Neural progenitor cell (in vitro differentiated cells): ENCODE data around the gene CLMP. TPM values are rescaled to one million over a fixed set of nuclear protein-coding genes. Genes with fewer than 3 reads are reported as not detected.

Experiments used
- DNase-seq: peaks from one replicate; pipeline ENCODE4 v3.0.0-alpha.2; 2016; ENCODE audit warnings: low spot score
- H2AFZ ChIP-seq: fragments of 200-600 bp; sonication (generic); replicated peaks from 2 replicates; pipeline ENCODE4 v1.6.1; 2016; ENCODE audit warnings: antibody characterized with exemption
- H3F3A ChIP-seq: fragments of 200-600 bp; sonication (generic); 2 replicates; pipeline ENCODE4 v1.6.1; 2016; ENCODE audit warnings: antibody characterized with exemption, low read depth
- H3K27ac ChIP-seq: fragments of 200-600 bp; sonication (generic); 2 replicates; pipeline ENCODE4 v1.5.1; 2016; ENCODE audit warnings: mild to moderate bottlenecking
- H3K27me3 ChIP-seq: fragments of 200-600 bp; sonication (generic); 2 replicates; pipeline ENCODE4 v1.6.1; 2016; ENCODE audit warnings: mild to moderate bottlenecking, moderate library complexity
- H3K36me3 ChIP-seq: fragments of 200-600 bp; sonication (generic); 2 replicates; pipeline ENCODE4 v1.5.1; 2016
- H3K4me1 ChIP-seq: fragments of 200-600 bp; sonication (generic); 2 replicates; pipeline ENCODE4 v1.6.1; 2016; ENCODE audit warnings: mixed run types
- H3K4me2 ChIP-seq: fragments of 200-600 bp; sonication (generic); 2 replicates; pipeline ENCODE4 v1.6.1; 2016
- H3K4me3 ChIP-seq: fragments of 200-600 bp; sonication (generic); 2 replicates; pipeline ENCODE4 v1.5.1; 2016
- H3K79me2 ChIP-seq: fragments of 200-600 bp; sonication (generic); 2 replicates; pipeline ENCODE4 v1.6.1; 2016; ENCODE audit warnings: low read depth
- H3K9ac ChIP-seq: fragments of 200-600 bp; sonication (generic); 2 replicates; pipeline ENCODE4 v1.6.1; 2016
- H3K9me3 ChIP-seq: fragments of 200-600 bp; sonication (generic); 2 replicates; pipeline ENCODE4 v1.5.1; 2016; ENCODE audit warnings: low read depth
- H4K20me1 ChIP-seq: fragments of 200-600 bp; sonication (generic); 2 replicates; pipeline ENCODE4 v1.6.1; 2016; ENCODE audit warnings: low read depth
- H3K27ac Mint-ChIP-seq: 3 replicates; pipeline ENCODE4 v1.8.0; 2021; ENCODE audit warnings: mixed read lengths
- H3K27me3 Mint-ChIP-seq: 2 replicates; pipeline ENCODE4 v1.8.0; 2022; ENCODE audit warnings: low read depth, mild to moderate bottlenecking, inconsistent platforms, moderate library complexity, mixed read lengths; ENCODE audit not compliant: insufficient read depth
- H3K36me3 Mint-ChIP-seq: 3 replicates; pipeline ENCODE4 v1.8.0; 2021; ENCODE audit warnings: mixed read lengths
- H3K4me1 Mint-ChIP-seq: 3 replicates; pipeline ENCODE4 v1.8.0; 2021; ENCODE audit warnings: mixed read lengths
- H3K4me3 Mint-ChIP-seq: 3 replicates; pipeline ENCODE4 v1.8.0; 2021; ENCODE audit warnings: mild to moderate bottlenecking, moderate library complexity, mixed read lengths
- H3K9me3 Mint-ChIP-seq: 3 replicates; pipeline ENCODE4 v1.8.0; 2020; ENCODE audit warnings: mixed read lengths
- EZH2 ChIP-seq: fragments of 200-600 bp; sonication (generic); IDR thresholded peaks from 2 replicates; pipeline ENCODE4 v1.6.1; 2017; ENCODE audit warnings: antibody characterized with exemption, mild to moderate bottlenecking, moderate library complexity
- EZH2phosphoT487 ChIP-seq: fragments of 200-600 bp; sonication (generic); IDR thresholded peaks from 2 replicates; pipeline ENCODE4 v1.6.1; 2017; ENCODE audit warnings: antibody characterized with exemption
- total RNA-seq: library from RNA; depleted of rRNA; stranded (reverse); fragments of >200 nt; gene quantifications from 2 replicates; pipeline ENCODE4 v1.2.3, GENCODE V29; 2015; ENCODE audit warnings: low replicate concordance
- TF ChIP-seq, protein P1 (sequence below): fragments of 200-600 bp; sonication (generic); IDR thresholded peaks from 2 replicates; pipeline ENCODE4 v1.5.1; 2017; ENCODE audit warnings: antibody characterized with exemption, mild to moderate bottlenecking

The CLMP gene
- total RNA-seq, 1 donor from 2014 or later: 10.7 TPM

DNA sequence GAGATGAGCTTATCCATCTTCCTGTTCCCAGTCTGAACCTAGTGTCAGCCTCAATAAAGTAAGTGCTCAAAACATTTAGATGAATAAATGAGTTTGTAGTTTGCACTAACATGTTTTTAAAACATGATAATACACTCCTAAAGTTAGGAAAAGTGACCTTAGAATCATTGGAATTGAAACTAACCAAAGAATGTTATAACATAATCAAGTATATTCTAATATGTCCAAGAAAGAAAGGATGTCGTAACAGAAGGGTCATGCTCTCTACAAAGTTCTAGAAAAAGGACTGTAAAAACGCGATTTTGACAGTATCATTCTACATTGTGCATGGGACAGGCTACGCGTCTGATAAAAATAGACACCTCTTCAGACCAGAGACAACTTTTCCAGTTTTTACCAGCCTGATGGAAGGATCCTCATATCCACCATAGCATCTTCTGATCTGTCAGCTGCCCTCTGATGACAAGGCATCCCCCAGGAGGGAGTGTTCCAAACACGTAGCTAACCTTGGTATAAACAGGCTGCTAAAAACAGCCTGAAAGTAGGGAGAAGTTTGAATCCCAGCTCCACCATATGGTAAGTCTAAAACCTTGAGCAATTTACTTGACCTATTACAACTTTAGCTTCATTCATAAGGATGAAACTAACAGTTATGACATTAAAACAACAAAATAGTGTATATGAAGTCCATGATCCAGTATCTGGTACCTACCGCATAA is 30.2 kb downstream of the CLMP start:
- no peak for DNase-seq
- Histone ChIP-seq H3K79me2 (no peaks in the 10 kb centered on the region), H3K4me2 (no peak overlapping the region), H3K9me3 (no peaks in the 10 kb centered on the region), H3K9ac (no peak overlapping the region), H3F3A (no peaks in the 10 kb centered on the region), H3K4me3 (no peak overlapping the region), H3K27me3 (no peaks in the 10 kb centered on the region), H2AFZ (no peak overlapping the region), H3K36me3 (no peaks in the 10 kb centered on the region), H3K27ac (no peak overlapping the region), H4K20me1 (no peaks in the 10 kb centered on the region), H3K4me1 (no peaks in the 10 kb centered on the region)
- TF ChIP-seq, protein P1, sequence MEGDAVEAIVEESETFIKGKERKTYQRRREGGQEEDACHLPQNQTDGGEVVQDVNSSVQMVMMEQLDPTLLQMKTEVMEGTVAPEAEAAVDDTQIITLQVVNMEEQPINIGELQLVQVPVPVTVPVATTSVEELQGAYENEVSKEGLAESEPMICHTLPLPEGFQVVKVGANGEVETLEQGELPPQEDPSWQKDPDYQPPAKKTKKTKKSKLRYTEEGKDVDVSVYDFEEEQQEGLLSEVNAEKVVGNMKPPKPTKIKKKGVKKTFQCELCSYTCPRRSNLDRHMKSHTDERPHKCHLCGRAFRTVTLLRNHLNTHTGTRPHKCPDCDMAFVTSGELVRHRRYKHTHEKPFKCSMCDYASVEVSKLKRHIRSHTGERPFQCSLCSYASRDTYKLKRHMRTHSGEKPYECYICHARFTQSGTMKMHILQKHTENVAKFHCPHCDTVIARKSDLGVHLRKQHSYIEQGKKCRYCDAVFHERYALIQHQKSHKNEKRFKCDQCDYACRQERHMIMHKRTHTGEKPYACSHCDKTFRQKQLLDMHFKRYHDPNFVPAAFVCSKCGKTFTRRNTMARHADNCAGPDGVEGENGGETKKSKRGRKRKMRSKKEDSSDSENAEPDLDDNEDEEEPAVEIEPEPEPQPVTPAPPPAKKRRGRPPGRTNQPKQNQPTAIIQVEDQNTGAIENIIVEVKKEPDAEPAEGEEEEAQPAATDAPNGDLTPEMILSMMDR: no peak
- TF ChIP-seq EZH2 (no peak), EZH2phosphoT487 (no peak)
- H3K4me1 Mint-ChIP-seq: peaks cover 31% of the 10 kb centered on the region
- H3K4me3 Mint-ChIP-seq: no peak overlapping the region
- no peak overlapping the region for H3K27ac Mint-ChIP-seq
- H3K9me3 Mint-ChIP-seq: peaks cover 2% of the 10 kb centered on the region
- H3K27me3 Mint-ChIP-seq: peaks cover 2% of the 10 kb centered on the region
- H3K36me3 Mint-ChIP-seq: peaks cover 5% of the 10 kb centered on the region

DNA sequence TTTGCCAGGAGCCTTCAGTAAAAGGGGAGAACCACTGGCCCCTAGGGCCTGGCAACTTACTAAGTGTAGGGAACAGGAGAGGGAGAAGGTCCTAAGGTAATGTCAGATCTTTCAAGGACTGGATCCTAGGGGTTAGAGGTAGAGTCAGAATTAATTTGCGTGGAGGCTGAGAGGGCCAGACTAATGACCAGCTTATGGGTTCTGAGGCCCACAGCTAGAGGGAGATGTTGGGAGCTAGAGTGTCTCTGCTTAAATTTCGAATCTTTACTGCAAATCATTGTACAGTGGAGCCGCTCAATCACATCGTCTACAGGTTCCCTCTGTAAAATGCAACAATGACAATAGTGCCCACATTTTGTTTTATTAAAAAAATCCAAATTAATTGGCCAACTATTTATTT is 31.4 kb downstream of the CLMP start:
- no peak for DNase-seq
- H4K20me1 ChIP-seq: no peaks in the 10 kb centered on the region
- no peaks in the 10 kb centered on the region for H3K9me3 ChIP-seq
- H3K4me3 ChIP-seq: no peak overlapping the region
- H3K9ac ChIP-seq: no peak overlapping the region
- Mint-ChIP-seq H3K9me3 (peaks cover 2% of the 10 kb centered on the region), H3K4me1 (peaks cover 23% of the 10 kb centered on the region), H3K36me3 (peaks cover 5% of the 10 kb centered on the region), H3K27ac (no peak overlapping the region), H3K27me3 (peaks cover 2% of the 10 kb centered on the region), H3K4me3 (no peak overlapping the region)
- no peaks in the 10 kb centered on the region for H3K79me2 ChIP-seq
- no peak overlapping the region for H3K27ac ChIP-seq
- TF ChIP-seq EZH2phosphoT487 (no peak), EZH2 (no peak)
- TF ChIP-seq, protein P1: peak; percentile 28
- H3K36me3 ChIP-seq: no peaks in the 10 kb centered on the region
- no peaks in the 10 kb centered on the region for H3K4me1 ChIP-seq
- no peak overlapping the region for H2AFZ ChIP-seq
- H3K27me3 ChIP-seq: no peaks in the 10 kb centered on the region
- H3K4me2 ChIP-seq: no peak overlapping the region
- H3F3A ChIP-seq: no peaks in the 10 kb centered on the region

DNA sequence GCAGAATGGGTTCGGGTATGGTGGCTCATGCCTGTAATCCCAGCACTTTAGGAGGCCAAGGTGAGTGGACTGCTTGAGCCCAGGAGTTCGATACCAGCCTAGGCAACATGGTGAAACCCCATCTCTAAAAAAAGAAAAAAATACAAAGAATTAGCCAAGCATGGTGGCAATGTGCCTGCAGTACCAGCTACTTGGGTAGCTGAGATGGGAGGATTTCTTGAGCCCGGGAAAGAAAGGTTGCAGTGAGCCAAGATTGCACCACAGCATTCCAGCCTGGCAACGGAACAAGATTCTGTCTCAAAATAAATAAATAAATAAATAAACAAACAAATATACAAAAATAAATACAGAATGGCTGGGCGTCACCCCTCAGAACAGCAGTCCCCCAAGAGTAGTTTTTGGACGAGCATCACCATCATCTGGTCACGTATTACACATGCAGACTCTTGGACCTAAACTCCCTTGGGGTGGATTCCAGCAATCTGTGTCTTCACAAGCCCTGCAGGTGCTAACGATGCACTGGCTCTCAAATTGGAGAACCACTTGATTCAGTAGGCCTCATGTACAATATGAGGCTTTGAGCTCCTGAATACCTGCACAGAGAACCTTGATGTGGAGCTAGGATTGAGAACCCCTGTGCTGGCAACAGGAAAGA is 33.5 kb downstream of the CLMP start:
- no peak overlapping the region for H3K4me2 ChIP-seq
- no peaks in the 10 kb centered on the region for H3K9me3 ChIP-seq
- H3K9ac ChIP-seq: no peak overlapping the region
- no peaks in the 10 kb centered on the region for H4K20me1 ChIP-seq
- H3K4me3 ChIP-seq: no peak overlapping the region
- no peak overlapping the region for H3K4me3 Mint-ChIP-seq
- no peak overlapping the region for H3K27ac ChIP-seq
- no peaks in the 10 kb centered on the region for H3K27me3 ChIP-seq
- peaks cover 5% of the 10 kb centered on the region for H3K36me3 Mint-ChIP-seq
- no peaks in the 10 kb centered on the region for H3K4me1 ChIP-seq
- H3K27ac Mint-ChIP-seq: no peak overlapping the region
- TF ChIP-seq, protein P1: no peak
- TF ChIP-seq EZH2phosphoT487 (no peak), EZH2 (no peak)
- peaks cover 19% of the 10 kb centered on the region for H3K4me1 Mint-ChIP-seq
- H3K27me3 Mint-ChIP-seq: peaks cover 2% of the 10 kb centered on the region
- H3K9me3 Mint-ChIP-seq: no peaks in the 10 kb centered on the region
- no peaks in the 10 kb centered on the region for H3K79me2 ChIP-seq
- DNase-seq: no peak
- no peak overlapping the region for H2AFZ ChIP-seq
- no peaks in the 10 kb centered on the region for H3F3A ChIP-seq
- H3K36me3 ChIP-seq: no peaks in the 10 kb centered on the region
